H1 (cell line): Measurements from ENCODE around the gene HIPK3. TPM values are rescaled to one million over a fixed set of nuclear protein-coding genes. Genes with fewer than 3 reads are reported as not detected.

Experiments
- ASH2L ChIP-seq: fragments of 200-600, 300-600 bp; sonication (generic); IDR thresholded peaks from one replicate; pipeline ENCODE4 v1.7.1; 2017; ENCODE audit warnings: low read length
- BACH1 ChIP-seq: IDR thresholded peaks from 2 replicates; pipeline ENCODE4 v1.6.1; 2012; ENCODE audit warnings: low read length, improper control_type of control experiment
- CEBPB ChIP-seq: IDR thresholded peaks from 2 replicates; pipeline ENCODE4 v1.6.1; 2012; ENCODE audit warnings: low read depth, low read length
- CHD1 ChIP-seq: IDR thresholded peaks from 2 replicates; pipeline ENCODE4 v1.6.1; 2012; ENCODE audit warnings: low read depth, low read length, improper control_type of control experiment
- EZH2 ChIP-seq: fragments of 200-600 bp; sonication (generic); IDR thresholded peaks from 2 replicates; pipeline ENCODE4 v1.7.1; 2012; ENCODE audit warnings: low read depth, mild to moderate bottlenecking, moderate library complexity, low read length, inconsistent platforms; ENCODE audit not compliant: severe bottlenecking
- FOSL1 ChIP-seq: IDR thresholded peaks from 2 replicates; pipeline ENCODE4 v1.6.1; 2011; ENCODE audit warnings: mild to moderate bottlenecking, low read depth, low read length, moderate library complexity; ENCODE audit not compliant: insufficient read depth
- HDAC6 ChIP-seq: IDR thresholded peaks from one replicate; pipeline ENCODE4 v1.7.1; 2012; ENCODE audit warnings: low read depth, mild to moderate bottlenecking, inconsistent platforms, low read length, moderate library complexity
- JUN ChIP-seq: IDR thresholded peaks from 2 replicates; pipeline ENCODE4 v1.6.1; 2011; ENCODE audit warnings: low read depth, mild to moderate bottlenecking, improper control_type of control experiment, low read length
- JUND ChIP-seq: IDR thresholded peaks from 2 replicates; pipeline ENCODE4 v1.6.1; 2011; ENCODE audit warnings: mild to moderate bottlenecking, improper control_type of control experiment, low read length
- KDM4A ChIP-seq: IDR thresholded peaks from one replicate; pipeline ENCODE4 v1.7.1; 2012; ENCODE audit warnings: low read depth, mild to moderate bottlenecking, moderate library complexity, low read length, inconsistent platforms; ENCODE audit not compliant: severe bottlenecking
- PHF8 ChIP-seq: fragments of 200-600 bp; sonication (generic); conservative IDR thresholded peaks from 2 replicates; pipeline ENCODE4 v1.7.1; 2012; ENCODE audit warnings: low read depth, mild to moderate bottlenecking, inconsistent platforms, low read length, moderate library complexity
- POU5F1 ChIP-seq: IDR thresholded peaks from 2 replicates; pipeline ENCODE4 v1.6.1; 2011; ENCODE audit warnings: low read depth, mild to moderate bottlenecking, low read length, moderate library complexity
- RBBP5 ChIP-seq: IDR thresholded peaks from 2 replicates; pipeline ENCODE4 v1.7.1; 2012; ENCODE audit warnings: low read depth, mild to moderate bottlenecking, inconsistent platforms, low read length, moderate library complexity, borderline replicate concordance
- RNF2 ChIP-seq: fragments of 200-900, 300-1000 bp; sonication (generic); IDR thresholded peaks from 2 replicates; pipeline ENCODE4 v1.7.1; 2016; ENCODE audit warnings: borderline replicate concordance, low read depth, mild to moderate bottlenecking, antibody characterized with exemption, low read length; ENCODE audit not compliant: poor library complexity, severe bottlenecking; ENCODE audit errors: missing control alignments
- SUZ12 ChIP-seq: fragments of 200-600 bp; sonication (generic); IDR thresholded peaks from 2 replicates; pipeline ENCODE4 v1.6.1; 2012; ENCODE audit warnings: mild to moderate bottlenecking, inconsistent platforms, low read length, moderate library complexity, mixed read lengths
- TCF12 ChIP-seq: IDR thresholded peaks from 2 replicates; pipeline ENCODE4 v1.6.1; 2011; ENCODE audit warnings: low read depth, mild to moderate bottlenecking, low read length
- polyA plus RNA-seq, 7 experiments: library from polyadenylated mRNA; depleted of rRNA in 3 of 7; stranded (reverse) in 5 of 7; unstranded in 2 of 7; fragments of >200 nt in 5 of 7; fragments of 200-250 nt in 2 of 7; gene quantifications; 1 replicate in 5 of 7; 2 replicates in 1 of 7; 4 replicates in 1 of 7; pipeline versions ENCODE4 v1.2.1 to v1.2.3, GENCODE V29; 2011 to 2013; ENCODE audit warnings: missing spikeins in 2 of 7, mixed read lengths in 2 of 7
- total RNA-seq: library from RNA; stranded (reverse); fragmentation: NEBNext Ultra II Directional; extraction: Animal tissue kit (Norgen Biotek cat#: 25700); gene quantifications from 2 replicates; pipeline ENCODE4 v1.2.1, GENCODE V29; 2021
- TF ChIP-seq, protein P1 (sequence below): IDR thresholded peaks from 2 replicates; pipeline ENCODE4 v1.6.1; 2012; ENCODE audit warnings: low read length, inconsistent platforms
- TF ChIP-seq, protein P2 (sequence below): IDR thresholded peaks from 2 replicates; pipeline ENCODE4 v1.6.1; 2012; ENCODE audit warnings: inconsistent platforms
- TF ChIP-seq, protein P3 (sequence below), 3 experiments: IDR thresholded peaks; 1 replicate in 2 of 3; 2 replicates in 1 of 3; pipeline versions ENCODE4 v1.5.1 to v1.6.1; 2011; ENCODE audit warnings: low read length in 3 of 3, mild to moderate bottlenecking in 3 of 3, inconsistent platforms in 2 of 3, low read depth in 1 of 3, moderate library complexity in 1 of 3; ENCODE audit not compliant: insufficient read depth in 1 of 3; ENCODE audit errors: control extremely low read depth in 1 of 3

Gene HIPK3
- total and polyA plus RNA-seq, 2 of the 8 experiments (the other 6 are each of a cell fraction or from before 2014, with no cell fraction given), result 5.0 to 22.3 TPM

DNA sequence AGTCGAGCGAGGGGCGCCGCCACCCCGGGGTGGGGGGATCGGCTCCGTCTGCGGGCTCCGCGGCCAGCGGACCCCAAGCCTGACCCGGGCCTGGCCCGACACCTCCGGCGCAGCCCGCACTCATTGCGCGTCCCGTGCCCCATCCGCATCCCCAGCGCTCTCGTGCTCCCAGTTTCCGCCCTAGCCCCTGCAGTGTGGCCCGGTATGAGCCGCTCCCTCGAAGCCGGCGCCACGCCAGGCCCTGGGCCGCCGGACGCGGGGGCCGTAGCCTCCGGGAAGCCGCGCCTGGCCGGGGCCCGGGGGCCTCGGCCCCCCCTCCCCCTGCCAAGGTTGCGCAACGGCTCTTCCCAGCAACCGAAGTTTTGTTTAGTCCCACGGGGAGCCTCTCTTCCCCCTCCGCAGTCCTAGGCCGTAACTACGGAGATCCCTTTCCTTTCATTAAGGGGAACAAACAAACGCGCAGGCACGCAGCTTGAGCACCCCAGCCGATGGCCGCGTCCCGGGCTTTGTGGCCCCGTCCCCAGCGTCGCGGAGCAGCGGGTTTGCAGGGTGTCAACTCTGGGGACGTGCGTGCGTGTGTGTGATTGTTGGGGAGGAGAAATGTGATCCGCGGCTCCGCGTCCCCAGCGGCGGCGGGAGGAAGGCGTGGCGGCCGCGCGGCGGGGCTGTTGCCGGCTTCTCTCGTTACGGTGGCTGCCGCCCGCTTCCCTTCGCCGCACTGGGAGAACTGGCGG, 883 bp downstream of the HIPK3 start (continued):
- TF ChIP-seq HDAC6, result no peak
- TF ChIP-seq, protein P1, sequence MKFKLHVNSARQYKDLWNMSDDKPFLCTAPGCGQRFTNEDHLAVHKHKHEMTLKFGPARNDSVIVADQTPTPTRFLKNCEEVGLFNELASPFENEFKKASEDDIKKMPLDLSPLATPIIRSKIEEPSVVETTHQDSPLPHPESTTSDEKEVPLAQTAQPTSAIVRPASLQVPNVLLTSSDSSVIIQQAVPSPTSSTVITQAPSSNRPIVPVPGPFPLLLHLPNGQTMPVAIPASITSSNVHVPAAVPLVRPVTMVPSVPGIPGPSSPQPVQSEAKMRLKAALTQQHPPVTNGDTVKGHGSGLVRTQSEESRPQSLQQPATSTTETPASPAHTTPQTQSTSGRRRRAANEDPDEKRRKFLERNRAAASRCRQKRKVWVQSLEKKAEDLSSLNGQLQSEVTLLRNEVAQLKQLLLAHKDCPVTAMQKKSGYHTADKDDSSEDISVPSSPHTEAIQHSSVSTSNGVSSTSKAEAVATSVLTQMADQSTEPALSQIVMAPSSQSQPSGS, result no peak
- TF ChIP-seq JUND, result no peak
- TF ChIP-seq EZH2, result peak; percentile 34
- peak; percentile 92; the same call in 1 of the 2 replicates for TF ChIP-seq RBBP5
- TF ChIP-seq, protein P2, sequence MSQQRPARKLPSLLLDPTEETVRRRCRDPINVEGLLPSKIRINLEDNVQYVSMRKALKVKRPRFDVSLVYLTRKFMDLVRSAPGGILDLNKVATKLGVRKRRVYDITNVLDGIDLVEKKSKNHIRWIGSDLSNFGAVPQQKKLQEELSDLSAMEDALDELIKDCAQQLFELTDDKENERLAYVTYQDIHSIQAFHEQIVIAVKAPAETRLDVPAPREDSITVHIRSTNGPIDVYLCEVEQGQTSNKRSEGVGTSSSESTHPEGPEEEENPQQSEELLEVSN, result no peak
- peak; percentile 10; the same call in 1 of the 2 replicates for TF ChIP-seq PHF8
- TF ChIP-seq SUZ12, result 0 out of 2 replicates have a peak, but pooled peaks have one; percentile 27
- TF ChIP-seq ASH2L, result peak; percentile 95
- TF ChIP-seq, protein P3, sequence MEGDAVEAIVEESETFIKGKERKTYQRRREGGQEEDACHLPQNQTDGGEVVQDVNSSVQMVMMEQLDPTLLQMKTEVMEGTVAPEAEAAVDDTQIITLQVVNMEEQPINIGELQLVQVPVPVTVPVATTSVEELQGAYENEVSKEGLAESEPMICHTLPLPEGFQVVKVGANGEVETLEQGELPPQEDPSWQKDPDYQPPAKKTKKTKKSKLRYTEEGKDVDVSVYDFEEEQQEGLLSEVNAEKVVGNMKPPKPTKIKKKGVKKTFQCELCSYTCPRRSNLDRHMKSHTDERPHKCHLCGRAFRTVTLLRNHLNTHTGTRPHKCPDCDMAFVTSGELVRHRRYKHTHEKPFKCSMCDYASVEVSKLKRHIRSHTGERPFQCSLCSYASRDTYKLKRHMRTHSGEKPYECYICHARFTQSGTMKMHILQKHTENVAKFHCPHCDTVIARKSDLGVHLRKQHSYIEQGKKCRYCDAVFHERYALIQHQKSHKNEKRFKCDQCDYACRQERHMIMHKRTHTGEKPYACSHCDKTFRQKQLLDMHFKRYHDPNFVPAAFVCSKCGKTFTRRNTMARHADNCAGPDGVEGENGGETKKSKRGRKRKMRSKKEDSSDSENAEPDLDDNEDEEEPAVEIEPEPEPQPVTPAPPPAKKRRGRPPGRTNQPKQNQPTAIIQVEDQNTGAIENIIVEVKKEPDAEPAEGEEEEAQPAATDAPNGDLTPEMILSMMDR (IDR thresholded peaks at IDR 0.05; ENCODE audit: control extremely low read depth in 1 of 3, insufficient read depth in 1 of 3, low read depth in 1 of 3, low read length in 3 of 3), result no peak
- TF ChIP-seq BACH1, result no peak
- TF ChIP-seq TCF12, result no peak
- TF ChIP-seq RNF2, result no peak
- no peak for TF ChIP-seq CHD1
- TF ChIP-seq POU5F1, result no peak
- no peak for TF ChIP-seq JUN
- peak; percentile 48 for TF ChIP-seq KDM4A
- TF ChIP-seq CEBPB, result peak; percentile 100
- TF ChIP-seq FOSL1, result no peak
